ENCODE data around the gene TMEM132A.

DNA sequence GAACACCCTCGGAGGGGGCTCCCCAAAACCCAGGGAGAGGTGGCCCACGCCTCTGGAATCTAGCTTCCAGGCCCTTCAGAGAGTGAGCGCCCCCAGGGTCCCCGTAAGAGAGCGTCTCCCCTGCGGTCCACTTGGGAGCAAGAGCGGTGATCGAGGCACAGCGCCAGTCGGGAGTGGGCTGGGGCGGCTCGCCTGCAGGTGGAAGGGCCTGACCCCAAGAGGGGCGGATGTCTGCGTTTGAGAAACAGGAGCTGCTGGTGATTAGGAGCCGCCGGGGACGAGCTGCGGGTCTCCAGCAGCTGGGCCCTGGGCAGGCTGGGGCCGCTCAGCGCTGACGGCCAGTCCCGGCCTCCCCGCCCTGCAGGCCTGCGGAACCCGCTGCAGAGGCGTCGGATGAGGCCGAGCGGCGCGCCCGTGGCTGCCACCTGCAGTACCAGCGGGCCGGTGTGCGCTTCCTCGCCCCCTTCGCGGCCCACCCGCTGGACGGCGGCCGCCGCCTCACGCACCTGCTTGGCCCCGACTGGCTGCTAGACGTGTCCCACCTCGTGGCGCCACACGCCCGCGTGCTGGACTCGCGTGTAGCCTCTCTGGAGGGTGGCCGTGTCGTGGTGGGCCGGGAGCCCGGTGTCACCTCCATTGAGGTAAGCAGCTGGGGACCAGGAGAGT lies 10.0 kb downstream of the TMEM132A start:
- TF ChIP-seq EZH2 (IDR thresholded peaks at IDR 0.05; ENCODE audit: low read depth): no peak
- TF ChIP-seq, protein P1, sequence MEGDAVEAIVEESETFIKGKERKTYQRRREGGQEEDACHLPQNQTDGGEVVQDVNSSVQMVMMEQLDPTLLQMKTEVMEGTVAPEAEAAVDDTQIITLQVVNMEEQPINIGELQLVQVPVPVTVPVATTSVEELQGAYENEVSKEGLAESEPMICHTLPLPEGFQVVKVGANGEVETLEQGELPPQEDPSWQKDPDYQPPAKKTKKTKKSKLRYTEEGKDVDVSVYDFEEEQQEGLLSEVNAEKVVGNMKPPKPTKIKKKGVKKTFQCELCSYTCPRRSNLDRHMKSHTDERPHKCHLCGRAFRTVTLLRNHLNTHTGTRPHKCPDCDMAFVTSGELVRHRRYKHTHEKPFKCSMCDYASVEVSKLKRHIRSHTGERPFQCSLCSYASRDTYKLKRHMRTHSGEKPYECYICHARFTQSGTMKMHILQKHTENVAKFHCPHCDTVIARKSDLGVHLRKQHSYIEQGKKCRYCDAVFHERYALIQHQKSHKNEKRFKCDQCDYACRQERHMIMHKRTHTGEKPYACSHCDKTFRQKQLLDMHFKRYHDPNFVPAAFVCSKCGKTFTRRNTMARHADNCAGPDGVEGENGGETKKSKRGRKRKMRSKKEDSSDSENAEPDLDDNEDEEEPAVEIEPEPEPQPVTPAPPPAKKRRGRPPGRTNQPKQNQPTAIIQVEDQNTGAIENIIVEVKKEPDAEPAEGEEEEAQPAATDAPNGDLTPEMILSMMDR (conservative IDR thresholded peaks at IDR 0.05): no peak

All from PC-9 (cell line).